ENCODE results near the gene NELL1. TPM values are rescaled to one million over a fixed set of nuclear protein-coding genes. Genes with fewer than 3 reads are reported as not detected.

NELL1 gene
- total RNA-seq, 1 donor from 2014 or later: not detected

- Mint-ChIP-seq H3K4me3 (ENCODE audit: unreplicated experiment) (no peak overlapping the region), H3K36me3 (ENCODE audit: unreplicated experiment) (no peaks in the 10 kb centered on the region), H3K27me3 (ENCODE audit: unreplicated experiment) (no peaks in the 10 kb centered on the region), H3K9me3 (ENCODE audit: unreplicated experiment) (no peaks in the 10 kb centered on the region), H3K4me1 (ENCODE audit: unreplicated experiment) (no peaks in the 10 kb centered on the region), H3K27ac (ENCODE audit: unreplicated experiment) (no peak overlapping the region)
- no peak for TF ChIP-seq CTCF (IDR thresholded peaks at IDR 0.05)
- DNase-seq (ENCODE audit: extremely low spot score, unreplicated experiment): no peak
Observed at GRCh38 chr11:21470521-21470920, 801.1 kb downstream of the NELL1 start.

- no peaks in the 10 kb centered on the region for H3K4me1 Mint-ChIP-seq (ENCODE audit: unreplicated experiment)
- TF ChIP-seq CTCF (IDR thresholded peaks at IDR 0.05): no peak
- H3K4me3 Mint-ChIP-seq (ENCODE audit: unreplicated experiment): no peak overlapping the region
- no peaks in the 10 kb centered on the region for H3K9me3 Mint-ChIP-seq (ENCODE audit: unreplicated experiment)
- no peaks in the 10 kb centered on the region for H3K36me3 Mint-ChIP-seq (ENCODE audit: unreplicated experiment)
- no peak for DNase-seq (ENCODE audit: extremely low spot score, unreplicated experiment)
- H3K27ac Mint-ChIP-seq (ENCODE audit: unreplicated experiment): no peak overlapping the region
- no peaks in the 10 kb centered on the region for H3K27me3 Mint-ChIP-seq (ENCODE audit: unreplicated experiment)
Observed at GRCh38 chr11:21472261-21472660, 802.9 kb downstream of the NELL1 start.

- H3K4me1 Mint-ChIP-seq (ENCODE audit: unreplicated experiment): no peaks in the 10 kb centered on the region
- no peak for DNase-seq (ENCODE audit: extremely low spot score, unreplicated experiment)
- no peaks in the 10 kb centered on the region for H3K27me3 Mint-ChIP-seq (ENCODE audit: unreplicated experiment)
Observed at GRCh38 chr11:21474529-21474928, 805.1 kb downstream of the NELL1 start.

GRCh38 chr11:21475276-21475675, 805.9 kb downstream of the NELL1 start:
- no peaks in the 10 kb centered on the region for H3K27me3 Mint-ChIP-seq (ENCODE audit: unreplicated experiment)
- H3K4me1 Mint-ChIP-seq (ENCODE audit: unreplicated experiment): no peaks in the 10 kb centered on the region
- no peaks in the 10 kb centered on the region for H3K9me3 Mint-ChIP-seq (ENCODE audit: unreplicated experiment)
- no peak overlapping the region for H3K4me3 Mint-ChIP-seq (ENCODE audit: unreplicated experiment)
- no peak for TF ChIP-seq CTCF (IDR thresholded peaks at IDR 0.05)
- no peak overlapping the region for H3K27ac Mint-ChIP-seq (ENCODE audit: unreplicated experiment)
- no peaks in the 10 kb centered on the region for H3K36me3 Mint-ChIP-seq (ENCODE audit: unreplicated experiment)
- DNase-seq (ENCODE audit: extremely low spot score, unreplicated experiment): no peak

More at GRCh38 chr11:21474529-21474928, 805.1 kb downstream of the NELL1 start:
- H3K36me3 Mint-ChIP-seq (ENCODE audit: unreplicated experiment): no peaks in the 10 kb centered on the region
- no peaks in the 10 kb centered on the region for H3K9me3 Mint-ChIP-seq (ENCODE audit: unreplicated experiment)
- TF ChIP-seq CTCF (IDR thresholded peaks at IDR 0.05): no peak
- no peak overlapping the region for H3K27ac Mint-ChIP-seq (ENCODE audit: unreplicated experiment)
- no peak overlapping the region for H3K4me3 Mint-ChIP-seq (ENCODE audit: unreplicated experiment)

- H3K4me3 Mint-ChIP-seq (ENCODE audit: unreplicated experiment): no peak overlapping the region
- H3K36me3 Mint-ChIP-seq (ENCODE audit: unreplicated experiment): no peaks in the 10 kb centered on the region
- DNase-seq (ENCODE audit: extremely low spot score, unreplicated experiment): no peak
- H3K4me1 Mint-ChIP-seq (ENCODE audit: unreplicated experiment): no peaks in the 10 kb centered on the region
- no peaks in the 10 kb centered on the region for H3K27me3 Mint-ChIP-seq (ENCODE audit: unreplicated experiment)
- H3K9me3 Mint-ChIP-seq (ENCODE audit: unreplicated experiment): no peaks in the 10 kb centered on the region
- no peak for TF ChIP-seq CTCF (IDR thresholded peaks at IDR 0.05)
- no peak overlapping the region for H3K27ac Mint-ChIP-seq (ENCODE audit: unreplicated experiment)
Observed at GRCh38 chr11:21476588-21476987, 807.2 kb downstream of the NELL1 start.

Measured in osteocyte (in vitro differentiated cells).